HEK293T (cell line): Measurements from ENCODE around the gene FOXRED2.
"Not testable (repeated sequence)": the region's sequence is repeated elsewhere in the genome, so short reads cannot be mapped to it uniquely, and the experiment has no call there.

Experiments
- CTCF ChIA-PET: fragments of 350-600 bp; formaldehyde crosslinking; extraction: SDS; loops from one replicate; lab custom pipeline; 2021; ENCODE audit warnings: antibody characterized with exemption, inconsistent platforms; lab: Yijun Ruan, JAX
- POLR2A ChIA-PET: fragments of 350-600 bp; formaldehyde crosslinking; extraction: SDS; loops from one replicate; lab custom pipeline; 2020; ENCODE audit warnings: antibody characterized with exemption, inconsistent platforms; lab: Yijun Ruan, JAX
- DNase-seq: peaks from one replicate; pipeline ENCODE4 v3.0.0; 2012; ENCODE audit warnings: mixed read lengths; ENCODE audit errors: extremely low spot score
- ARNT ChIP-seq: fragments of 450-650 bp; IDR thresholded peaks from 2 replicates; pipeline ENCODE4 v1.6.1; 2017; ENCODE audit warnings: mild to moderate bottlenecking
- BHLHE40 ChIP-seq: fragments of 450-650 bp; IDR thresholded peaks from 2 replicates; pipeline ENCODE4 v1.6.1; 2016; ENCODE audit warnings: mild to moderate bottlenecking, moderate library complexity, borderline replicate concordance
- CTBP1 ChIP-seq: fragments of 450-650 bp; IDR thresholded peaks from 2 replicates; pipeline ENCODE4 v1.6.1; 2016; ENCODE audit warnings: borderline replicate concordance
- ELF4 ChIP-seq: fragments of 450-650 bp; IDR thresholded peaks from 2 replicates; pipeline ENCODE4 v1.6.1; 2017; ENCODE audit warnings: antibody characterized with exemption
- FOXA1 ChIP-seq: fragments of 450-650 bp; IDR thresholded peaks from 2 replicates; pipeline ENCODE4 v1.6.1; 2016; ENCODE audit warnings: mild to moderate bottlenecking
- FOXK2 ChIP-seq: fragments of 450-650 bp; IDR thresholded peaks from 2 replicates; pipeline ENCODE4 v1.6.1; 2016; ENCODE audit warnings: mild to moderate bottlenecking
- FOXM1 ChIP-seq: fragments of 450-650 bp; IDR thresholded peaks from 2 replicates; pipeline ENCODE4 v1.6.1; 2017; ENCODE audit warnings: mild to moderate bottlenecking, borderline replicate concordance
- HDGF ChIP-seq: fragments of 450-650 bp; IDR thresholded peaks from 2 replicates; pipeline ENCODE4 v1.6.1; 2017; ENCODE audit warnings: antibody characterized with exemption, borderline replicate concordance
- L3MBTL2 ChIP-seq: fragments of 450-650 bp; conservative IDR thresholded peaks from 2 replicates; pipeline ENCODE4 v1.6.1; 2016; ENCODE audit warnings: mild to moderate bottlenecking
- LEF1 ChIP-seq: fragments of 450-650 bp; IDR thresholded peaks from 2 replicates; pipeline ENCODE4 v1.6.1; 2017; ENCODE audit warnings: mild to moderate bottlenecking, borderline replicate concordance
- NFRKB ChIP-seq: fragments of 450-650 bp; IDR thresholded peaks from 2 replicates; pipeline ENCODE4 v1.6.1; 2016; ENCODE audit warnings: mild to moderate bottlenecking, moderate library complexity
- SP1 ChIP-seq: fragments of 450-650 bp; IDR thresholded peaks from 2 replicates; pipeline ENCODE4 v1.6.1; 2017
- SUZ12 ChIP-seq: fragments of 450-650 bp; IDR thresholded peaks from 2 replicates; pipeline ENCODE4 v1.6.1; 2016; ENCODE audit warnings: mild to moderate bottlenecking
- TARDBP ChIP-seq: fragments of 450-650 bp; IDR thresholded peaks from 2 replicates; pipeline ENCODE4 v1.6.1; 2016
- ZNF384 ChIP-seq: fragments of 450-650 bp; IDR thresholded peaks from 2 replicates; pipeline ENCODE4 v1.6.1; 2016
- TF ChIP-seq, protein P1 (sequence below): fragments of 450-650 bp; IDR thresholded peaks from 2 replicates; pipeline ENCODE4 v1.6.1; 2016

Gene FOXRED2

DNA sequence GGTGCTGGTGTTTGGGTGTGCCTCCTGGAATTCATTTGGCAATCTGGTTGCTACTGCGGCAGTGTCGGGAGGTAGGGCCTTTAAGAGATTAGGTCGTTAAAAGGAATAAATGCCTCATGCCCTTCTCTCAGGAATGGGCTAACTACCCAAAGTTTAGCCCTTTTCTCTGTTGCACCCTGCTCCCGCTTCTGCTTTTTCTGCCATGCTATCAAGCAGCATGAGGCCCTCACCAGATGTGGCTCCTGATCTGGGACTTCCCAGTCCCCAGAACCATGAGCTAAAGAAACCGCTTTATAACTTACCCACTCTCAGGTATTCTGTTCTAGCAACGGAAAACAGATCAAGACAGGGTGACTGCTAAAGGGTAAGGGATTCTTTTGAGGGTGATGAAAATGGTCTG lies 15.8 kb upstream of the FOXRED2 start:
- ChIA-PET POLR2A (interaction anchor here (2.0 to 2.5 kb wide), 2 partner anchors 11 to 15 kb away, joined by 10 to 11 read pairs; partner anchors contain the start of gene FOXRED2), CTCF (interaction anchor here (0.5 to 3.5 kb wide), 2 partner anchors 12 to 242 kb away, joined by 3 to 8 read pairs; no protein-coding TSS in a partner anchor)
- TF ChIP-seq FOXM1 (no peak), L3MBTL2 (no peak), NFRKB (no peak), FOXK2 (no peak), SP1 (no peak), ZNF384 (no peak), CTBP1 (no peak), FOXA1 (no peak), TARDBP (no peak), ARNT (no peak), SUZ12 (no peak), HDGF (no peak), BHLHE40 (no peak), LEF1 (no peak), ELF4 (no peak)
- TF ChIP-seq, protein P1, sequence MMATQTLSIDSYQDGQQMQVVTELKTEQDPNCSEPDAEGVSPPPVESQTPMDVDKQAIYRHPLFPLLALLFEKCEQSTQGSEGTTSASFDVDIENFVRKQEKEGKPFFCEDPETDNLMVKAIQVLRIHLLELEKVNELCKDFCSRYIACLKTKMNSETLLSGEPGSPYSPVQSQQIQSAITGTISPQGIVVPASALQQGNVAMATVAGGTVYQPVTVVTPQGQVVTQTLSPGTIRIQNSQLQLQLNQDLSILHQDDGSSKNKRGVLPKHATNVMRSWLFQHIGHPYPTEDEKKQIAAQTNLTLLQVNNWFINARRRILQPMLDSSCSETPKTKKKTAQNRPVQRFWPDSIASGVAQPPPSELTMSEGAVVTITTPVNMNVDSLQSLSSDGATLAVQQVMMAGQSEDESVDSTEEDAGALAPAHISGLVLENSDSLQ: no peak
- no peak for DNase-seq

DNA sequence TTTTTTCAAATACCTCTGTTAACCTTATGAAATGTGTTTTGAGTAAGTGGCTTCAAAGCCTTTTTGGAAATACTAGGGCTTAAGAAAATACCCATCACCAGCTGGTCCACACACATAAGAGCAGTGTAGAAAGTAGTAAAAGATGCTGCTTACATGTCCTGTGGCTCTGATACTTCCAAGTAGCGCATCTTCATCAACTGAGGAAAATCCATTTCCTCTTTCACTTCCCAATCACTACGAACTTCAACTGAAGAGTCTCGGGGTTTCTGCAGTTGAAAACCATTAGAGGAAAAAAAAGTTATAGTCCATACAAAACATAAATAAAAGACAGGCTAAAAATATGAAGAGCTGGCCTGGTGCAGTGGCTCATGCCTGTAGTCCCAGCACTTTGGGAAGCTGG lies 13.6 kb upstream of the FOXRED2 start:
- DNase-seq: no peak
- ChIA-PET POLR2A (interaction anchor here (1.3 to 1.4 kb wide), 2 partner anchors 9 to 256 kb away, joined by 3 to 7 read pairs; partner anchors contain the start of genes EIF3D and IFT27), CTCF (interaction anchor here (3.5 kb wide), 1 partner anchor 10 kb away, joined by 8 read pairs; no protein-coding TSS in a partner anchor)
- TF ChIP-seq BHLHE40 (no peak), ARNT (no peak), ELF4 (no peak)

DNA sequence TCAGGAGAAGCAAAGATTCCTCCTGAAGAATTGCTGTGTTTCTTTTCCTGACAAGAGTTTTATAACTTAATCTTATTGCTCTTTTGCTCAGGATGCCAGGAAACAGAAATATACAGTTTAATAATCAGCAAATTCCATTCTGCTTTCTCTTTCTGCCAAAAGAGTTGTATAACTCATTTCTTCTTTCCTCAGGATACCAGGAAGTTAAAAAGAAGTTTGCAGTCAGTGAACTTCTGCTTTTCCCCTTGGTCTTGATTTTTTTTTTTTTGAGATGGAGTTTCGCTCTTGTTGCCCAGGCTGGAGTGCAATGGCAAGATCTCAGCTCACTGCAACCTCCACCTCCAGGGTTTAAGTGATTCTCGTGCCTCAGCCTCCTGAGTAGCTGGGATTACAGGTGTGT lies 13.1 kb upstream of the FOXRED2 start:
- DNase-seq: not testable (repeated sequence)
- ChIA-PET POLR2A (interaction anchor here (1.3 kb wide), 1 partner anchor 10 kb away, joined by 7 read pairs; the partner anchor contains the start of gene EIF3D), CTCF (interaction anchor here (3.5 kb wide), 1 partner anchor 9 kb away, joined by 8 read pairs; no protein-coding TSS in a partner anchor)

DNA sequence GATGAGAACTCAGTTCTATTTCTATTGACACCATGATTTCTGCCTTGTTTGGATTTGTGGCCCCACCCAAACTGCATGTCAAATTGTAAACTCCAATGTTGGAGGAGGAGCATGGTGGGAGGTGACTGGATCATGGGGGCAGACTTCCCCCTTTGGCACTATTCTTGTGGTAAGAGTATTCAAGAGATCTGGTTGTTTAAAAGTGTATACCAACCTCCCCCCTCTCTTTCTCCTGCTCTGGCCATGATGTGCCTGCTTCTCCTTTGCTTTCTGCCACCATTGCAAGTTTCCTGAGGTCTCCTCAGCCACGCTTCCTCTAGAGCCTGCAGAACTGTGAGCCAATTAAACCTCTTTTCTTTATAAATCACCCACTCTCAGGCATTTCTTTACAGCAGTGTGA lies 7.9 kb upstream of the FOXRED2 start:
- ChIA-PET POLR2A (interaction anchor here (5.1 kb wide), 1 partner anchor 14 kb away, joined by 21 read pairs; the partner anchor contains the start of gene EIF3D), CTCF (no interaction called here)
- TF ChIP-seq FOXM1 (no peak), SP1 (no peak), ZNF384 (no peak), ARNT (no peak), HDGF (no peak), FOXA1 (no peak), FOXK2 (no peak), LEF1 (no peak), SUZ12 (no peak), CTBP1 (no peak), L3MBTL2 (no peak), NFRKB (no peak), TARDBP (no peak), ELF4 (no peak), BHLHE40 (no peak)
- TF ChIP-seq, protein P1: no peak
- DNase-seq: no peak

DNA sequence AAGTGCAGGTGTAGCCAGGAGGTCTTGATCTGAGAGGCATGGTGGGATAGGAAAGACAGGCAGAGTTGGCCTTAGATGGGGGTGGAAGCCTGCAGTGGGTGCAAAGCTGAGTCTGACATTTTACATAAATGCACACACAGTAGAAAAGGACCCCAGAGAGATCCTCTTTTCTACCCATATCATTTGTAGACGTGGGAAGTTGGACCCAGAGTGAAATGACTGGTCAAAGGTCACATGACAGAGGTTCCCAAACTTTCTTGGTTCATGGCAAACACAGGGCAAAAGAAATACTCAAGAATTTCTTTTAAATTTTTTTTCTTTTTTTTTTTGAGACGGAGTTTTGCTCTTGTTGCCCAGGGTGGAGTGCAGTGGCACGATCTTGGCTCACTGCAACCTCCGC lies 6.2 kb upstream of the FOXRED2 start:
- TF ChIP-seq FOXA1: no peak
- no peak for TF ChIP-seq ARNT
- TF ChIP-seq LEF1: no peak
- TF ChIP-seq FOXM1: no peak
- no peak for TF ChIP-seq L3MBTL2
- no peak for TF ChIP-seq CTBP1
- no peak for TF ChIP-seq BHLHE40
- TF ChIP-seq SUZ12: no peak
- no peak for TF ChIP-seq ELF4
- TF ChIP-seq SP1: no peak
- no peak for TF ChIP-seq FOXK2
- TF ChIP-seq, protein P1: no peak
- no peak for TF ChIP-seq HDGF
- no peak for TF ChIP-seq TARDBP
- TF ChIP-seq ZNF384: no peak
- CTCF ChIA-PET: no interaction called here
- no peak for DNase-seq
- POLR2A ChIA-PET: interaction anchor here (2.8 kb wide), 1 partner anchor 17 kb away, joined by 22 read pairs; the partner anchor contains the start of gene EIF3D

DNA sequence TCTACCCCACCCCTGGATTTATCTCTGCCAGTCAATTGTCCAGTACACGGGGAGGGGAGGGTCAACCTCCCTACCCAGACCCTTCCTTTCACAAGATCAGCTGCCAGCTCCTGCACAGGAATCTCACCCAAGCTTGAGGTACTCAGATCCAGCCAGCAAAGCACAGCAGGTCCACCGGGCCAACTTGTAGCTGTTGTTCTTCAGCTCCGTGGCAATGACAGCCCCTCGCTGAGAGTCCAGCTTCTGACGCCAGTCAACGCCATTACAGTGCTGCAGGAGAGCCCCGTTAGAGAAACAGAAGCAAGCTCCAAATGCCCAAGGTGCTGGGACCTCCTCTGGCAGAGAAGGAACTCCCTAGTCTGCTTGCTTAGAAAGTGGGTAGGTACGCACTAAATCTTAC lies 5.5 kb upstream of the FOXRED2 start:
- no peak for DNase-seq
- ChIA-PET CTCF (no interaction called here), POLR2A (interaction anchor here (2.8 kb wide), 1 partner anchor 17 kb away, joined by 22 read pairs; the partner anchor contains the start of gene EIF3D)
- TF ChIP-seq TARDBP: no peak
- TF ChIP-seq, protein P1: no peak
- no peak for TF ChIP-seq FOXM1
- no peak for TF ChIP-seq NFRKB
- no peak for TF ChIP-seq ARNT
- no peak for TF ChIP-seq FOXA1
- TF ChIP-seq ELF4: no peak
- no peak for TF ChIP-seq SP1
- TF ChIP-seq HDGF: no peak
- no peak for TF ChIP-seq CTBP1
